T-helper 1 cell treated with Interleukin-12 subunit alpha and Interleukin-12 subunit beta and Interleukin-4 antibody, amounts not matched to agents 30 μg/mL and 1 μg/mL, for 36 hours (primary cell): ENCODE data around the gene ST6GALNAC6.

ENCODE experiments used
- H3K27ac Mint-ChIP-seq: one replicate; pipeline ENCODE4 v1.8.0; 2021; ENCODE audit warnings: mild to moderate bottlenecking, mixed read lengths
- H3K27me3 Mint-ChIP-seq: one replicate; pipeline ENCODE4 v1.8.0; 2021; ENCODE audit warnings: low read depth, mixed read lengths
- H3K36me3 Mint-ChIP-seq: one replicate; pipeline ENCODE4 v1.8.0; 2021; ENCODE audit warnings: low read depth, mixed read lengths
- H3K4me1 Mint-ChIP-seq: one replicate; pipeline ENCODE4 v1.8.0; 2021; ENCODE audit warnings: low read depth, mixed read lengths
- H3K4me3 Mint-ChIP-seq: one replicate; pipeline ENCODE4 v1.8.0; 2021; ENCODE audit warnings: mild to moderate bottlenecking, moderate library complexity, mixed read lengths
- H3K9me3 Mint-ChIP-seq: one replicate; pipeline ENCODE4 v1.8.0; 2021; ENCODE audit warnings: mixed read lengths

The ST6GALNAC6 gene

GRCh38 chr9:127878652-127879390 is 20.6 kb downstream of the ST6GALNAC6 start:
- Mint-ChIP-seq H3K36me3 (peaks cover 9% of the 10 kb centered on the region), H3K27me3 (peaks cover 4% of the 10 kb centered on the region), H3K27ac (no peak overlapping the region), H3K4me3 (no peak overlapping the region), H3K9me3 (no peaks in the 10 kb centered on the region), H3K4me1 (peaks cover 4% of the 10 kb centered on the region)

GRCh38 chr9:127878001-127878651 is 21.3 kb downstream of the ST6GALNAC6 start:
- Mint-ChIP-seq H3K36me3 (peaks cover 9% of the 10 kb centered on the region), H3K9me3 (no peaks in the 10 kb centered on the region), H3K27me3 (peaks cover 4% of the 10 kb centered on the region), H3K27ac (no peak overlapping the region), H3K4me3 (no peak overlapping the region), H3K4me1 (peaks cover 4% of the 10 kb centered on the region)

GRCh38 chr9:127877566-127877998 is 21.8 kb downstream of the ST6GALNAC6 start, which contains the start of gene AK1:
TSS of gene AK1 (minus strand) at chr9:127877675. CDS start at chr9:127874617, 3,058 bp downstream.
- H3K27ac Mint-ChIP-seq = no peak within 1 kb of the TSS
- peaks cover 4% of the 10 kb centered on the region for H3K36me3 Mint-ChIP-seq
- H3K27me3 Mint-ChIP-seq = peaks cover 4% of the 10 kb centered on the region
- no peaks in the 10 kb centered on the region for H3K9me3 Mint-ChIP-seq
- no peak within 1 kb of the TSS for H3K4me3 Mint-ChIP-seq
- peaks cover under 1% of the 10 kb centered on the region for H3K4me1 Mint-ChIP-seq

GRCh38 chr9:127876764-127877562 is 22.4 kb downstream of the ST6GALNAC6 start:
- H3K9me3 Mint-ChIP-seq = no peaks in the 10 kb centered on the region
- H3K27me3 Mint-ChIP-seq = peaks cover 4% of the 10 kb centered on the region
- peaks cover 4% of the 10 kb centered on the region for H3K36me3 Mint-ChIP-seq
- H3K27ac Mint-ChIP-seq = no peak overlapping the region
- H3K4me1 Mint-ChIP-seq = no peaks in the 10 kb centered on the region
- H3K4me3 Mint-ChIP-seq = no peak overlapping the region

- Mint-ChIP-seq H3K36me3 (peaks cover 4% of the 10 kb centered on the region), H3K27me3 (peaks cover 4% of the 10 kb centered on the region), H3K9me3 (no peaks in the 10 kb centered on the region), H3K4me1 (no peaks in the 10 kb centered on the region), H3K27ac (no peak overlapping the region), H3K4me3 (no peak overlapping the region)
Observed at GRCh38 chr9:127876026-127876763, 23.2 kb downstream of the ST6GALNAC6 start.

- H3K27ac Mint-ChIP-seq = no peak overlapping the region
- no peak overlapping the region for H3K4me3 Mint-ChIP-seq
- H3K4me1 Mint-ChIP-seq = no peaks in the 10 kb centered on the region
- peaks cover 3% of the 10 kb centered on the region for H3K36me3 Mint-ChIP-seq
- H3K9me3 Mint-ChIP-seq = no peaks in the 10 kb centered on the region
- peaks cover 4% of the 10 kb centered on the region for H3K27me3 Mint-ChIP-seq
Observed at GRCh38 chr9:127875306-127875966, 24.0 kb downstream of the ST6GALNAC6 start.

- Mint-ChIP-seq H3K27ac (no peak overlapping the region), H3K36me3 (peaks cover 3% of the 10 kb centered on the region), H3K9me3 (no peaks in the 10 kb centered on the region), H3K4me1 (no peaks in the 10 kb centered on the region), H3K27me3 (peaks cover 4% of the 10 kb centered on the region), H3K4me3 (no peak overlapping the region)
Observed at GRCh38 chr9:127874301-127875221, 24.8 kb downstream of the ST6GALNAC6 start.

- no peaks in the 10 kb centered on the region for H3K4me1 Mint-ChIP-seq
- no peaks in the 10 kb centered on the region for H3K9me3 Mint-ChIP-seq
- no peak overlapping the region for H3K4me3 Mint-ChIP-seq
- H3K27me3 Mint-ChIP-seq = peaks cover 4% of the 10 kb centered on the region
- peaks cover 1% of the 10 kb centered on the region for H3K36me3 Mint-ChIP-seq
- no peak overlapping the region for H3K27ac Mint-ChIP-seq
Observed at GRCh38 chr9:127873886-127874285, 25.5 kb downstream of the ST6GALNAC6 start.

- Mint-ChIP-seq H3K9me3 (no peaks in the 10 kb centered on the region), H3K4me3 (no peak overlapping the region), H3K4me1 (no peaks in the 10 kb centered on the region), H3K27ac (no peak overlapping the region), H3K36me3 (no peaks in the 10 kb centered on the region), H3K27me3 (peaks cover 4% of the 10 kb centered on the region)
Observed at GRCh38 chr9:127873223-127873691, 26.1 kb downstream of the ST6GALNAC6 start.

GRCh38 chr9:127872369-127873222 is 26.8 kb downstream of the ST6GALNAC6 start:
- Mint-ChIP-seq H3K27ac (no peak overlapping the region), H3K9me3 (no peaks in the 10 kb centered on the region), H3K4me1 (no peaks in the 10 kb centered on the region), H3K36me3 (no peaks in the 10 kb centered on the region), H3K27me3 (no peaks in the 10 kb centered on the region), H3K4me3 (no peak overlapping the region)

GRCh38 chr9:127871531-127871930 is 27.9 kb downstream of the ST6GALNAC6 start:
- H3K27me3 Mint-ChIP-seq = no peaks in the 10 kb centered on the region
- no peak overlapping the region for H3K27ac Mint-ChIP-seq
- peaks cover 3% of the 10 kb centered on the region for H3K36me3 Mint-ChIP-seq
- no peaks in the 10 kb centered on the region for H3K9me3 Mint-ChIP-seq
- no peak overlapping the region for H3K4me3 Mint-ChIP-seq
- no peaks in the 10 kb centered on the region for H3K4me1 Mint-ChIP-seq

GRCh38 chr9:127870887-127871286 is 28.5 kb downstream of the ST6GALNAC6 start:
- no peaks in the 10 kb centered on the region for H3K27me3 Mint-ChIP-seq
- H3K4me3 Mint-ChIP-seq = no peak overlapping the region
- no peaks in the 10 kb centered on the region for H3K9me3 Mint-ChIP-seq
- peaks cover 4% of the 10 kb centered on the region for H3K36me3 Mint-ChIP-seq
- H3K4me1 Mint-ChIP-seq = peaks cover 1% of the 10 kb centered on the region
- H3K27ac Mint-ChIP-seq = no peak overlapping the region
